HG02973 (cell line): ENCODE results near the gene GTF2H4.

Experiments
- ATAC-seq: cut with Tn5 transposase; IDR thresholded peaks from one replicate; pipeline ENCODE4 v1.9.1; 2021; ENCODE audit warnings: moderate library complexity; ENCODE audit not compliant: unreplicated experiment

GTF2H4 gene

GRCh38 chr6:30951907-30952469 lies 44.0 kb downstream of the GTF2H4 start:
- no peak for ATAC-seq

DNA sequence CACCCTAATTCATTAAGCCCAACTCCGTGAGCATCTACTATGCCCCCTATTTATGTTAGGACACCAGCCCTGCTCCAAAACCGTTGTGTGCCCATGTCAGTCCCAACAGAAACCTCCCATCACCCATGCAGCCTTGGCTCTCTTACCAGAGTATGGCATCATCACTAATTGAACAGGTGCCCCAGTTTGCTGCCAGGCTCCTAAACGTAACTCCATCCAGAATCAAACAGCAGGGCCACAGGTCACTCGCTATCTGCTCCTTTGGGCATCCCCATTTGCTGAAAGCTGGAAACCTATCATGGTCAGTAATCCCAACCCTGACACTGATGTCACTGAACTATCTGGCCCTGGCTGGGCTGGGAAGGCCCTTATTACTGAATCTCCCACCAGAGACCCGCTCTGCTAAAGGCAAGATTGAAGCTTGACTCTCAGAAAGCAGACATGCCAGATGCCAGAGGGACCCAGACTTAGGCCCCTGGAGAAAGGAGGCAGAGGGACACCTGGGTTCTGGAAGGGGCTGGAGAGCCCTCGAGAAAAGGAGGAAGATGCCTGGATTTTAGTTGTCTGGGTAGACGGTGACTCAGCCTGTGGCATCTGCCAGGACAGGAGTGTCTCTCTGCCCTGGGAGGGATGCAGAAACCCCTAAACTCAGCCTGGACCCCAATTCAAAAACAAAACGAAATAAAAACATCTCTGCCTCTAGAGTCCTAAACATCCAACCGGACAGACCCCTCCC lies 46.8 kb downstream of the GTF2H4 start:
- no peak for ATAC-seq

GRCh38 chr6:30955367-30956042 lies 47.5 kb downstream of the GTF2H4 start:
- ATAC-seq = peak; percentile 50

GRCh38 chr6:30957716-30958115 lies 49.7 kb downstream of the GTF2H4 start:
- ATAC-seq = no peak

- no peak for ATAC-seq
These were observed 53.1 kb downstream of the GTF2H4 start for GRCh38 chr6:30960907-30961673.

GRCh38 chr6:30962716-30963115 lies 54.7 kb downstream of the GTF2H4 start:
- ATAC-seq = no peak

- ATAC-seq = no peak
These were observed 55.6 kb downstream of the GTF2H4 start for GRCh38 chr6:30963641-30964040.
